T-helper 9 cell (primary cell): ENCODE measurements around the gene KMT2B.
A peak's percentile ranks its signal among the peaks of the same experiment; 100 is the strongest.

Experiments used
- DNase-seq: peaks from one replicate; pipeline ENCODE4 v3.0.0-alpha.2; 2020

Gene KMT2B

DNA sequence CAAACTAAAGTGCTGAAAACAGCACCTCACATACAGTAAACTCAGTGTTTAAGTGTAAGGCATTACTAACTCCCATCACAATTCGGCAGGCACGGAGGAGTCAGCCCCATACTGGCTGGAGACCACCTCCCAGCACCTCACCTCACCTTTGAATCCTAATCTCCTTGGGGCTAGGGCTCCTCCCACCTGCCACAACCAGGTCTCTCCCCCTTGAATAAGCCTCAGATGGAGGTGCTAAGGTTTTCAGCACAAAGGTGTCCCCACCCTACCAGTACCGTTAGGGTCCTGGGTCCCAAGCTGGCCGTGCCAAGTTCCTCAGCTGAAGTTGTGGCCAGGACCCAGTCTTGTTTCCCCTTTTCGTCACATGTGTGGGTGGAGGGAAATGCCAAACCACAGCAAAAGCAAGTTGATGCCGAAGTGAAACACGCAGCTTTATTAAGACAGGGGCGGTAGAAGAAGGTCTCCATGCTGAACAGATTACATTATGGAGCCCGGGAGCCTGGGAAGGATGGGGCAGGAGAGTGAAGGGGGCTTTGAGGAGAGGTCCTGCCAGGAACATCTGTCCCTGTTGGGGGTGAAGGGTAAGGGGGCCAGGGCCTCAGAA is 24.4 kb downstream of the KMT2B start, which contains the start of gene IGFLR1:
IGFLR1 (minus strand) TSS at position 332 of the 604 bp plus-strand sequence. CDS start 1,272 bp downstream, outside the sequence.
- DNase-seq = peak; percentile 41

DNA sequence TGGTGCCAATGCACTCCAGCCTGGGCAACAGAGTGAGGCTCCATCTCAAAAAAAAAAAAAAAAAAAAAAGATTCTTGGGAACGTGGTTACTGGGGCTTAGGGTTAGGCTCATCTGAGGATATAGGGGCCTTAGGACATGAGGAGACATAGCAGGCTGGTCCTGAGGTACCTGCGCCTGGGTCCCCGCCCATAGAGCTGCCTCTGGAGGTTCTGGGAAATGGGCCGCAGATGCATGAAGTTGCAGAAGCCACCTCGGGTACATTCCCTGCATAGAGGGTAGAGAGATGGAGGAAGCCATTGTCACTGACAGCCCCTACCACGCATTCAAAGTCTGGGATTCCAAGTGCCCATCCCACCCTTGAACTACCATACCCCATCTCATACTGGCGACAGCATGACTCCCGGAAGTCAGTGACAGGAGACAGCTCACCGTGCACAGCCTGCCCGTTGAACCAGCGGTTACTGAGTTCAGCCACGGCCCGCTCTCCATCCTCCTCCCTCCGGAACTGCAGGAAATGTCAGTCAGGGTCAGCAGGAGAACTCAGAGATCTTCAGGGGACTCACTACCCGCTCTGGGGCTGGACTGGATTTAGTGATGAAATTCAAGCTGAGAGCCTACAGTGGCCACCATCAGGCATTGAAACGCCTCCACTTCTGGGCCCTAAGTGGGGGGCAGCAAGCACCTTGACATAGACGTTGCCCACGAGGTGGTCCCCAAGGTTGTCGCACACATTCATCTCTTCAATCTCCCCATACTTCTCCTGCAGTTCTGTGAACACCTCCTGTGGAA is 26.0 kb downstream of the KMT2B start:
- no peak for DNase-seq

DNA sequence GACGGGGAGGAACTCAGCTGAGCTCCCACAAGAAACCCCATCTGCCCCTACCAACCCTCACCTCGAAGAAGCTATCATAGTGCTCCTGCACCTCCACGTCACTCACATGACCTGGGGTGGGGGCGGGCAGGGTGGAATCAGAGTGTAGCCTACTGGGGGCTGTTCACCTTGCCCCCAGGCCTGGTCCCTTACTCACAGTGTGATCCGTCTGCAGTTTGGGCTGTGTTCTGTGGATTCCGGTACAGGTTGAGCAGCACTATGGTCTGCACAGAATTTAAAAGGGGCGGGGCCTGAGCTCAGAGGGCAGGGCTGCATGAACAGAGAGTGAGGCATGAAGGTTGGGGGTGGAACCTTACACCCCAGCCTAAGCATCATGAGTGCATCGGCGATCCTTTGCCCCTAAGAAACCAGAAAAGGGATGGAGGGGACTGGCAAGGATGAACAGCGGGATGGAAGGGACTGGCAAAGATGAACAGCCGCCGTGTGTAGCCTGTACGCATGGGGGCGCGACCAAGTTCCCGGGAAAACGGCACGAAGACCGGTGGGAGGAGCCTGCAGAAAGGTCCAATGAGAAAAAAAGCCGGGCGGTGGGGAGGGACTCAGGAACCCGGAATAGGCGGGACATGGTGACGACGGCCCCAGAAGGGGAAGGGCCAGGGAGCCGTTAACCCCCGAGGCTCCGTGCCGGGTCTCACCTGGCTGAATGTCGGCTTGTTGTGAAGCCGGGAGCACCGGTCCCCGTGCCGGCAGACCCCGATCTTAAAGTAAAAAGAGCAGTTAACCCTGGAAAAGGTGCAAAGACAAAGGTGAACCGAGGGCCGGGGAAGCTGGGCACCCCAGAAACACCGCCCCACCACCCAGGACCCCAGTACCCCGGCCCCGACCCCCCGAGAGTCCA is 26.9 kb downstream of the KMT2B start:
- peak; percentile 86 for DNase-seq

DNA sequence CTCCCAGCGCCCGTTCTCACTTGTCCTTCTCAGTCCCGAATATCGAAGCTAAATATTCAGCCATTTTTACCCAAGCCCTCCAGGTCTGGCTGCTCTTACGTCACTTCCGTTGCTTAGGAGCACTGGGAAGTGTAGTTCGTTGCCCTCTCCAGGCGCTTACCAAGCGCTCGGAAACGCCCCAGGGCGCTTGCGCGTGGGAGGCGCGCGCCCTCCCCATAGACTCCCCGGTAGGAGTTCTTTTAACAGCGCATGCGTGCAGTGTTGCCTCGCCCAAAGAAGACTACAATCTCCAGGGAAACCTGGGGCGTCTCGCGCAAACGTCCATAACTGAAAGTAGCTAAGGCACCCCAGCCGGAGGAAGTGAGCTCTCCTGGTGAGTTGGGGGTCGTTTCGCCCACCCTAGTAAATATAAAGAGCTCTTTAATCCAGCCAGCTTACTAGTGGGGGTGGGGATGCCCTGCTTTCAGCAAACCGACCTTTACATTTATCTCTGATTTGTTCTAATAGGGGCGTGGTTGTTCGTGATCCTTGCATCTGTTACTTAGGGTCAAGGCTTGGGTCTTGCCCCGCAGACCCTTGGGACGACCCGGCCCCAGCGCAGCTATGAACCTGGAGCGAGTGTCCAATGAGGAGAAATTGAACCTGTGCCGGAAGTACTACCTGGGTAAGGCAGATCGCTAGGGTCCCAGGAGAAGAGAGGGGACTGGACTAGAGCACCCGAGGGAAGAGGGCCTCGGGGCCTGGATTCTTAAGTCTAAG is 27.7 kb downstream of the KMT2B start, which contains the start of the genes PSENEN and U2AF1L4:
PSENEN (plus strand) TSS at position 324 of the 759 bp plus-strand sequence; CDS start at position 604, 280 bp downstream.
U2AF1L4 (minus strand) TSS at position 91 of the 759 bp plus-strand sequence; CDS start at position 64, 27 bp downstream.
- DNase-seq = peak; percentile 87

DNA sequence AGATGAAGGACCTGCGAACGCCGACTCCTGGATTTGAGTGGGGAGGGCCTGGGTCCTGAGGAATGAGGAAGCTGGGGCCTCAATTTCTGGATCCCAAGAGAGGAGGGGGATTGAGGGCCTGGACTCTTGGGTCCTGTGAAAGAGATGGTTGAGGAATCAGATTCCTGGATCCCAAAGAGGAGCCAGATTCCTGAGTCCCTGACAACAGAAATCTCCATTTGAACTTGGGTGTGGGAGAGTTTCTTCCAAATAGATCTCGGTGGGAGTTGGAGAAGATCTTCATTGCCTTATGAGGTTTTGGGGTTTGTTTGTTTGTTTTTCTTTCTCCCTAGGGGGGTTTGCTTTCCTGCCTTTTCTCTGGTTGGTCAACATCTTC is 28.3 kb downstream of the KMT2B start:
- no peak for DNase-seq

DNA sequence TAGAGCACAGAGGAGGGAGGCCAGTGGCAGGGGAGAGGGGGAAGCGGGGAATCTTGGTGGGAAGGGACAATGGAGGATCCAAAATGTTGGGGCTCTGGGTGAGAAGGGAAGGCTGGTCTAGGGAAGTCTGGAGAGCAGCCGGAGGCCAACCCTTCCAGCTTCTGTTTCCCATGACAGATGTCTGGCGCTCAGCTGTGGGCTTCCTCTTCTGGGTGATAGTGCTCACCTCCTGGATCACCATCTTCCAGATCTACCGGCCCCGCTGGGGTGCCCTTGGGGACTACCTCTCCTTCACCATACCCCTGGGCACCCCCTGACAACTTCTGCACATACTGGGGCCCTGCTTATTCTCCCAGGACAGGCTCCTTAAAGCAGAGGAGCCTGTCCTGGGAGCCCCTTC is 28.7 kb downstream of the KMT2B start:
- no peak for DNase-seq

DNA sequence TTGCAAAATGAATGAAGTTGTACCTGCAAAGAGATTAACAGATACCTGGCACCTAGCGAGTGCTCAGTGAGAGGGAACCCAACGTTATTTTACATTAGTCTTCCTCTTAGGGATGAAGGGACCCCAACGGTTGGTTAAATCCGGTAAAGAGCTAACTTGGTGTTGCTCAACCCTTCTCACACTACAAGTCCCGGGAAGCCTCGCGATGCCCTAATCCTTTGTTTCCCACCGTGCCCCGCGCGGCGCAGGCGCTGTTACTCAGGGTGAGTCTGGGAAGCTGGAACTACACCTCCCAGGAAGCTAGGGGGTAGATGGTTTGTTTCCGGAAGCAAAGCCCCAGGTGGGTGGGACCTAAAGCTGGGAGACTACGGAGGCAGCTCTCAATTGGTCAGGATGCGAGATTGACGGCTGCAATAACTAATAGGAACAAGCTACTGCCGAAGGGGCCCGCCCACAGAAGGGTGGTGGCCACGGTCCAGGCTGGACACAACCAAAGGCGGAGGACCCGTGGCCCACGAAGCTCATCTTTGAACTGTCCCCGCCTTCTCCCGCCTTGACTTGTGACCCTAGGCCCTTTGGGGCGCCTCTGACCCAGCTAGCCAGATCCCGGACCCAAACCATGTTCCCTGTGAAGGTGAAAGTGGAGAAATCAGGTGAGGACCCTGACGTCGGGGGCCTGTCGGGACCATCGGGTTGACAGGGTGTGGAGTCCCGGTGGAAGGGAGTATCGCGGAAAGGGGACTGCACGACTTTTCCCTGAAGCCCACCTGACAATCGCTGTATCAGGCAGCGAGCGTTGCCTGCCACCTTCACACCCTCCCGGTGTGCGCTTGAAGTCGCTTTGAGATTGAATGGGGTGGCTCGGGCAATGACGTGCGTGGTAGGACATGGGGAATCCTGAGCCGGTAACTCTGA is 30.6 kb downstream of the KMT2B start, which contains the start of gene LIN37:
LIN37 (plus strand) TSS at position 471 of the 915 bp plus-strand sequence; CDS start at position 620, 149 bp downstream.
- DNase-seq = peak; percentile 95

DNA sequence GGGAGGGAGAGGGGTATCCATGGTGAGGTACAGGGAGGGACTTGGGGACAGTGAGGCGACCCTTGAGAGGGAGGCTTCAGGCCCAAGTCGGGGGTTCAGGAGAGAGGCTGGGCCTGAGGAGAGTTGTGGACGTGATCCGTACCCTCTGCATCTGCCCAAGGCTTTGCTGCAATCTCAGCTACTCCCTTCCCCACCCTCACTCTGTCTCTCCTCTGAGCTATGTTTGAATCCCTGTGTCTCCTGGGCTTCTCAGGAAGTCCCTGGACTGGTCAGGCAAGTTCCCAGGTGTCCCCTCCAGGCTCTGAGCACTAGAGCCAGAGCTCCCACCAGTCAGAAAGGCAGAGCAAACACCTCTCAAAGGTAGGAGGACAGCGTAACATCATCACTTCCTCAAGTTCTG is 32.4 kb downstream of the KMT2B start:
- no peak for DNase-seq

DNA sequence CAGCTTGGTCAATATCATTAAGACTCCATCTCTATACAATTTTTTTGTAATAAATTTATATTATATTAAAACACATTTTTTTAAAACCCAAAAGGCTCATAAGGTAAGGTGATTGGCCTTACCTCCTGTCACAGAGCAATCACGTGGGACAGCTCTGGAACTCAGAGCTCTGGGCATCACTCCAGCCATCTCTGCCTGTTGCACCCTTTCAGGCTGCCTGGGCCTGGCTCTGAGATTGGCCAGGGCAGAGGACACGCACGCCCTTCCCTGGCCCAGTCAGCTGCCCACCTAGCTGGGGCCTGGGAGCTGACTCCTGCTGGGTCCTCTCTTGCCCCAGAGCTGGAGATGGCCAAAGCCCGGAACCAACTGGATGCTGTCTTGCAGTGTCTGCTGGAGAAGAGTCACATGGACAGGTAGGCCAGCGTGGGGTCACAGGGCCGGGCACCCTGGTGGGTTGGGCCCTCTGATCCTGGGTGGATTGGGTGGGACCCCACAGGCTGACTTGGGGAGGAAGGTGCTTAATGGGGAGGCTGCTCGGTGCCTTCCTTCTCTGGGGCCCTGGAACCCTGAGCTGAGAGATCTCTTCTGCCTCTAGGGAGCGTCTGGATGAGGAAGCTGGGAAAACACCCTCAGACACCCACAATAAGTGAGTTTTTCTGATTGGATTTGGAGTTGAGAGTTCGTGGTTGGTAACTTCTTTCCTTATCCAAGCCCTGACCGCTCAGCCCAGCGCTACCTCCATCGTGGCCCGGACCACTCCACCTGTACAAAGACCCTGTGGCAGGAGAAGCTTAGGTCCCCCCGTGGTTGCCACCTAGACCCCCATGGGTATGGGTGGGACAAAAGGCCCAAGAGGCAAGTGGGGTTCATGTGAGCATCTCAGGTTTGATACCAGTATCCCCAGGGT is 34.3 kb downstream of the KMT2B start:
- DNase-seq = no peak

DNA sequence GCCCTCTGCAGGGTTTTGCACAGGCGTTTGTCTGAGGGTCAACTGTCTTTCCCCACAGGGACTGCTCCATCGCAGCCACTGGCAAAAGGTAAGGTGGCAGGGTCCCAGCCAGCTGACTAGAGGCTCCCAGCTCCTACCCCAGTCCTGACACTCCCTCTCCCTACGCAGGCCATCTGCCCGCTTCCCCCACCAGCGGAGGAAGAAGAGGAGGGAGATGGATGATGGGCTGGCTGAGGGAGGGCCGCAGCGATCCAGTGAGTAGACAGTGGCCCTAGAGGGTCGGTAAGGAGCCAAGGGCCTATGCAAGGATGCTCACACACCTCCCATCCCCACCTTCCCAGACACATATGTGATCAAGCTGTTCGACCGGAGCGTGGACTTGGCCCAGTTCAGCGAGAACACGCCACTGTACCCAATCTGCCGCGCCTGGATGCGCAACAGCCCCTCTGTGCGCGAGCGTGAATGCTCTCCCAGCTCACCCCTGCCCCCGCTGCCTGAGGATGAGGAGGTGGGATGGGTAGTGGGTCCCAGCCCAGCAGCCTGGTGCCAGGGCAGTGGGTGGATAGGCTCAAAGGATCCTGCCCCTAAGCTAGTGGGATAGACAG is 35.0 kb downstream of the KMT2B start:
- no peak for DNase-seq

DNA sequence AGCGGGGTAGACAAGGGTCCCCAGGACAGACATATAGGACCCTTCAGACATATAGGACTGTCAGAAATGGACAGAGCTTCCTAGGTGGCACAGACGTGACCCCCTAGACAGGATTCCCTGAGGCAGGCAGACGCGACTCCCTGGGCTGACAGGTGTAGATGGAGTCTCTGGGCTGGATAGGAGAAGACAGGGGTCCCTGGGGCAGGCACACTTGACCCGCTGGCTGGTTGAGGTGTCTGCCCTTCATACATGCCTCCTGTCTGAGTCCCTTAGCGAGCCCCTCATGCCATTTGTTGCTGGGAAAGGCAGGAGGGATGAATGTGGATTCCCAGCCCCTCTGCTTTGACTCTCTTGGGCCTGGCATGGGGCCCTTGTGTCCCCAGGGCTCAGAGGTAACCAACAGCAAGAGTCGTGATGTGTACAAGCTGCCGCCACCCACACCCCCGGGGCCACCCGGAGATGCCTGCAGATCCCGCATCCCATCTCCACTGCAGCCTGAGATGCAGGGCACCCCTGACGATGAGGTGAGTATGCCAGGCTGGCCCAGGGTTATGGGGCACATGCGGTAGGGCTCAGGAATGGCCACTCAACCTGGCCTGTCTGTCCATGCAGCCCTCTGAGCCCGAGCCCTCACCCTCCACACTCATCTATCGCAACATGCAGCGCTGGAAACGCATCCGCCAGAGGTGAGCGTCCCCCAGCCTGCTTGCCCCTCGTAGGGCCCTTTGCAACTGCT is 36.0 kb downstream of the KMT2B start:
- no peak for DNase-seq

DNA sequence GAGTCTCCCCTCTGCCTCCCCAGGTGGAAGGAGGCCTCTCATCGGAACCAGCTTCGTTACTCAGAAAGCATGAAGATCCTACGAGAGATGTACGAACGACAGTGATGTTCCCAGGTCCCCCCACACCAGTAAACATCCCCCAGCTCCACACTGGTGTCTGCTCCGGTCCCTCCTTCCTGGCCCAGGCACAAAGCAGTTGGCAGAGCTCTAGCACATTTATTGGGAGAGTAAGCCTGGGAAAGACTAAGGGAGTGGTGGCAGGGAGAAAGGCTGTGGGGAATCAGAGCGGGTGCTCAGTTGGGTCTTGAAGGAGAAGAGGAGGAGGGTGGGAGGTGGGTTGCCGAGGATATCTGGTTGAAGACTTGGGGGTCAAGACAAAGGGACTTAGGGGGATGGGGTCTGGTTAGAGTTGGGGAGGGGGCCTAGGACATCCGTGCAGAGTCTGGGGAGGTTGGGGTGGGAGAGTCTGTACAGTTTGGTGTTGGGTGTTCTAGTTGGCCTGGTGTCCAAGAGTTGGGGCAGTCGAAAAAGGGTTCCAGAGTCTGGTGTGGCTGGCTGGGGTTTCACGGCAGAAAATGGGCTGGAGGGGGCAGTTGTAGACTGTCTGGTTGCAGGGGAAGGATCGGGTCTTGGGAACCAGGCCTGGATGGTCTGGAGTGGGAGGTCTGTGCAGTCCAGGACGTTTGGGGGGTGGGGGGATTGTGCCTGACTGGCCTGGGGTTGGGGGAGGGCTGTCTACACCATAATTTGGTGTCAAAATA is 36.7 kb downstream of the KMT2B start:
- DNase-seq = no peak

DNA sequence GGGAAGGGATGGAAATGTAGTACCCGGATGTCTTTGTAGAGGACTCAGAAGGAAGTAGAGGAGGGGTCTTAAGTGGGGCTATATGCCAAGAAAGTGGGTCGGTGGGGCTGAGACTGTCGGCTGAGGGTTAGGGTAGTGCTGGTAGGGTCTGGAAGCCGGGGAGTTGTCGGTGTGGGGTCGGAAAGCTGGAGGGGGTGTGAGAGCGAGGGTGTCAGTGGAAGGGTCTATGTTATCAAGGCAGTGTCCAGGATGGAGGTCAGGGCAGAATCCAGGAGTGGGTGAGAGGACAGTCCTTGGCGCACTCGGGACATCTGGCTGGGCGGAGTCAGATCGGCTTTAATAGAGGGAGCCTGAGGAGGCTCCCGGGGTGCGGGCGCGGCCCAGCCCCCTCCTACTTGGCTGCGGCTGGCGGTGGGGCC is 37.3 kb downstream of the KMT2B start:
- no peak for DNase-seq

DNA sequence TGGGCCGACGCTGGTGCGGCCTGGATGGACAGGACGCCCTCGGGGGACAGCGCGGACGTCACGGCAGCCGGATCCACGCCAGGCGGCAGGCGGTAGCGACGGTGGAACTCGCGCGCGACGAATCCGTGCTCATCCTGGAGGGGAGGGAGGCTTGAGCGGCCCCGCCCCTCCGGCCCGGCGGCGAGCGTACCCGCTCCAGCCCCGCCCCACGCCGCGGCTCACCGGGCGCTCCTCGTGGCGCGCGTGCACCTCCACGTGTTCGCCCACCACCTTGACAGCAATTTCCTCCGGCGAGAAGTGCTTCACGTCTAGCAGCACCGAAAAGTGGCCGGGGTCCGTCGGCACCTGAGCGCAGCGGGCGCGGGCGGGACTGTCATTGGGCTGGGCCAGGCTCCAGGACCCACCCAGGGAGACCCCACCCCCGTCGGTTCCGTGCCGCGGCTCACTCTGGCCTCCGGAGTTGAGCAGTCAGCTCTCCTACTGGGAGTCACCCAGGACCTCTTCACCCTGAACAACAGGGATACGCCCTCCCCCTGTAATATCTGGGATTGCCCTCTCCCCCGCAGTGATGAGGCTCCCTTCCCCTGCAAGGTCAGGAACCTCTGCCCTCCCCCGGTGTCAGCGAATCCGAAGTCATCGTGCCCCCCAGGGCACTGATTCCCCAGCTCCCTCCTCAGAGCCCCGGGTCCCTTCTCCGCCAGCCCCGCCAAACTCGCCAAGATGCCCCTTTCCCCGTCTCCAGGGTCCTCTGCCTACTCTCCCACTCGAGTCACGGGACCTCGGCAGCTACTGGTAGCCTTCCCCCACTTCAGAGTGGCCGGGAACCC is 38.0 kb downstream of the KMT2B start:
- DNase-seq = peak; percentile 38

DNA sequence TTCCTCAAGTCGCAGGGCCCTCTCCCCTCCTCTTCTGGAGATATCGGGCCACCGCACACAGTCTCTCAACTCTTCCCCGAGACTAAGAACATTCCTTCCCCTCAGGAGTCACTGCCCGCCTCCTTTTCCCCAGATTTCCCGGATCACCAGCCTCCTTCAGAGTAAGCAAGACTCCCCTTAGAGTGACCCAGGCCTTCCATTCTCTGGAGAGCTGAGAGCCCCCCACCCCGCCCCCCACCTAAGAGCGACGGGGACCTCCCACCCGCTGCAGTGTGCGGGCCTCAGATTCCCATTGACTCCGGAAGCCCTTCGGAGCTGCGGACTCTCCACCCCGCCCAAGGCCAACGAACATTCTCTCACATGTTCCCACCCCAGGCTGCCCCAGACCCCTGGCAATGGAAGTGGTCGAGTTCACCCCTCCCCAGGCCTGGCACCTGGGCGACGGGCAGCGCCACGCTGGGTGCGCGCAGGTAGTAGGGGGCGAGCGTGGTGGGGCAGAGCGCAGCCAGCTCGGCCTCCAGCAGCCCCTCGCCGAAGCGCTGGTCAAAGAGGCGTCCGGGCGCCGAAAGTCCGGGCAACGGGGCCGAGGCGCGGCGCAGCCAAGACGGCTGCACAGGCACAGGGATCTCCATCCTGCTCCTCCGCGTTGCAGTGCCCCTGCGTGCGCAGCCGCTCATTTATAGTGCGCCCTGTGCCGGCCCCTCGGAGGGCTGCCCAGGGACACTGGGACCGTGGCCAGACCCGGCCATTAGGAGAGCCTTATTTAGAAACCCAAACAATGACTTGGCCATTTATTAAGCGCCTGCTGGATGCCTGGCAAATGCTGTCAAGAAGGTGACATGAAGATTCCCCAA is 38.8 kb downstream of the KMT2B start, which contains the start of gene HSPB6:
HSPB6 (minus strand) TSS at position 653 of the 854 bp plus-strand sequence; CDS start at position 632, 21 bp downstream.
- DNase-seq = no peak

DNA sequence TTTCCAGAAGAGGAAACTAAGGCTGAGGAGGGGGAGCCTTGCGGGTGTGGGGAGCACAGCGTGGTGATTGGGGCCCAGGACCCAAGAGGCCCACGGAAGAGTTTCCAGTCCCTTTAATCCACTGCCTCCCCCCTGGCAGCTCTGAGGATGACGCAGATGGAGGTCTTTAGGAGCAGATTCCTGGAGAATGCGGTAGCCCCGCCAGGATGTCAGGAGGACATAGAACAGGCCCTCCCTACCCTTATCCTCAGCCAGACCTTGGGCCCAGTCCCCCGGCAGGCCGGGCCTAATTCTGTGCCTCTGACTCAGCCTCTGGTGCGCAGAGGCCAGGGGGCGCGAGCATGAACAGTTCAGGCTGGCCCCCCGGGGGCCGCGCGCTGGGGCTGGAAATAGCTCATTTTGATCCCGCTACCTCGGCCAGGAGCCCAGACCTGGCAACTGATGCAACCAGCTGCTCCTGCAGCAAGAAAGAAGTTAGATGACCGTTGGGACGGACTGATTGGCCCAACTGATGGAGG is 39.5 kb downstream of the KMT2B start:
- DNase-seq = no peak
